Activated CD4-positive, CD25-positive, alpha-beta regulatory T cell (primary cell): ENCODE results near the gene MYO1D.
"Not testable (repeated sequence)": the region's sequence is repeated elsewhere in the genome, so short reads cannot be mapped to it uniquely, and the experiment has no call there.

Experiments used
- DNase-seq, 4 experiments: peaks; one replicate each; lab custom pipeline; 2025; lab: John Stamatoyannopoulos, UW

Gene MYO1D

GRCh38 chr17:32727681-32728080 is 149.2 kb downstream of the MYO1D start:
- DNase-seq, result no peak

GRCh38 chr17:32725697-32726096 is 151.2 kb downstream of the MYO1D start:
- no peak for DNase-seq

- no peak for DNase-seq
Observed at GRCh38 chr17:32723310-32723955, 153.5 kb downstream of the MYO1D start.

GRCh38 chr17:32722733-32723132 is 154.2 kb downstream of the MYO1D start:
- no peak for DNase-seq

- DNase-seq, result no peak
Observed at GRCh38 chr17:32720671-32721070, 156.3 kb downstream of the MYO1D start.

GRCh38 chr17:32719689-32720088 is 157.2 kb downstream of the MYO1D start:
- no peak for DNase-seq

- DNase-seq, result not testable (repeated sequence)
Observed at GRCh38 chr17:32714922-32715321, 162.0 kb downstream of the MYO1D start.

GRCh38 chr17:32714206-32714605 is 162.7 kb downstream of the MYO1D start:
- not testable (repeated sequence) for DNase-seq

- no peak for DNase-seq
Observed at GRCh38 chr17:32713081-32713480, 163.8 kb downstream of the MYO1D start.

GRCh38 chr17:32709562-32709961 is 167.4 kb downstream of the MYO1D start:
- no peak for DNase-seq

- DNase-seq, result no peak
Observed at GRCh38 chr17:32701871-32702270, 175.1 kb downstream of the MYO1D start.

- DNase-seq, result no peak
Observed at GRCh38 chr17:32699247-32699646, 177.7 kb downstream of the MYO1D start.

GRCh38 chr17:32697728-32698625 is 178.9 kb downstream of the MYO1D start:
- DNase-seq, result no peak

GRCh38 chr17:32696426-32696825 is 180.5 kb downstream of the MYO1D start:
- no peak for DNase-seq

GRCh38 chr17:32695864-32696263 is 181.1 kb downstream of the MYO1D start:
- no peak for DNase-seq

GRCh38 chr17:32693194-32693897 is 183.6 kb downstream of the MYO1D start:
- no peak for DNase-seq

- DNase-seq, result no peak
Observed at GRCh38 chr17:32692179-32692578, 184.7 kb downstream of the MYO1D start.

GRCh38 chr17:32689348-32689747 is 187.6 kb downstream of the MYO1D start:
- DNase-seq, result no peak

GRCh38 chr17:32688221-32688620 is 188.7 kb downstream of the MYO1D start:
- DNase-seq, result no peak

- no peak for DNase-seq
Observed at GRCh38 chr17:32684087-32684958, 192.6 kb downstream of the MYO1D start.

- no peak for DNase-seq
Observed at GRCh38 chr17:32673964-32674363, 203.0 kb downstream of the MYO1D start.

GRCh38 chr17:32672711-32673110 is 204.2 kb downstream of the MYO1D start:
- no peak for DNase-seq
